ENCODE measurements around the gene PIK3R6. TPM values are rescaled to one million over a fixed set of nuclear protein-coding genes. Genes with fewer than 3 reads are reported as not detected.

Gene PIK3R6
- total and polyA plus RNA-seq, 2 of the 13 experiments (the other 11 are each of a cell fraction or from before 2014, with no cell fraction given): not detected

DNA sequence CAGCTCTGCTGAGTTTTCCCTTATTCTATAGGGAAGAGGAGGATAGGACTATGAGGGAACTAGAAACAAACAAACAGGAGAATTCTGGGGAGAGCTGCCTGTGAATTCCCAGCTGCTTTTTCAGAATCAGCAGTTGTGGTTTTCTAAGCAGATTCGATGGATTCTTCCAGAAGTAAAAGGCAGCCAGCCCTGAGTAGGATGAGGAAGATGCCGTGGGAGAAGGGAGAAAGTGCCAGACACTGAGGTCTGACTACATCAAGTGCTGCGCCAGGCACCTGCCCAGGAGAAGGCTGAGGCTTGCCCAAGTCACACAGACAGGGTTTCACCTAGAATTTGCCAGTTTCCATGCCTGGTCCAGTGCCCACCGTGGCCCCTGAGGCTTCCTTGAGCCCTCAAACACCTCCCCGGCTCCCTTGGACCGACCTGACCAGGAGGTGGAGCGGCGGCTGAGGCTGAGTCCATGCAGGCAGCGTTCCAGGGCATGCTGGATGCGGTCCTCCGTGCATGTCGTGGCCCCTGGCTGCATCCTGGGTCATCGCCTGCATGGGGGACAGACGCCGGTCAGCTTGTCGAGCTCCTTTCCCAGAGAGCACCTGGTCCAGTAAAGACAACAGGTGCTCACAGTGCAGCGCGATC, 43.6 kb upstream of the PIK3R6 start (continued):
- TF ChIP-seq, protein P1, sequence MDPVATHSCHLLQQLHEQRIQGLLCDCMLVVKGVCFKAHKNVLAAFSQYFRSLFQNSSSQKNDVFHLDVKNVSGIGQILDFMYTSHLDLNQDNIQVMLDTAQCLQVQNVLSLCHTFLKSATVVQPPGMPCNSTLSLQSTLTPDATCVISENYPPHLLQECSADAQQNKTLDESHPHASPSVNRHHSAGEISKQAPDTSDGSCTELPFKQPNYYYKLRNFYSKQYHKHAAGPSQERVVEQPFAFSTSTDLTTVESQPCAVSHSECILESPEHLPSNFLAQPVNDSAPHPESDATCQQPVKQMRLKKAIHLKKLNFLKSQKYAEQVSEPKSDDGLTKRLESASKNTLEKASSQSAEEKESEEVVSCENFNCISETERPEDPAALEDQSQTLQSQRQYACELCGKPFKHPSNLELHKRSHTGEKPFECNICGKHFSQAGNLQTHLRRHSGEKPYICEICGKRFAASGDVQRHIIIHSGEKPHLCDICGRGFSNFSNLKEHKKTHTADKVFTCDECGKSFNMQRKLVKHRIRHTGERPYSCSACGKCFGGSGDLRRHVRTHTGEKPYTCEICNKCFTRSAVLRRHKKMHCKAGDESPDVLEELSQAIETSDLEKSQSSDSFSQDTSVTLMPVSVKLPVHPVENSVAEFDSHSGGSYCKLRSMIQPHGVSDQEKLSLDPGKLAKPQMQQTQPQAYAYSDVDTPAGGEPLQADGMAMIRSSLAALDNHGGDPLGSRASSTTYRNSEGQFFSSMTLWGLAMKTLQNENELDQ (CRISPR knock-in tag; IDR thresholded peaks at IDR 0.05; ENCODE audit: borderline replicate concordance): no peak
- TF ChIP-seq, protein P2, sequence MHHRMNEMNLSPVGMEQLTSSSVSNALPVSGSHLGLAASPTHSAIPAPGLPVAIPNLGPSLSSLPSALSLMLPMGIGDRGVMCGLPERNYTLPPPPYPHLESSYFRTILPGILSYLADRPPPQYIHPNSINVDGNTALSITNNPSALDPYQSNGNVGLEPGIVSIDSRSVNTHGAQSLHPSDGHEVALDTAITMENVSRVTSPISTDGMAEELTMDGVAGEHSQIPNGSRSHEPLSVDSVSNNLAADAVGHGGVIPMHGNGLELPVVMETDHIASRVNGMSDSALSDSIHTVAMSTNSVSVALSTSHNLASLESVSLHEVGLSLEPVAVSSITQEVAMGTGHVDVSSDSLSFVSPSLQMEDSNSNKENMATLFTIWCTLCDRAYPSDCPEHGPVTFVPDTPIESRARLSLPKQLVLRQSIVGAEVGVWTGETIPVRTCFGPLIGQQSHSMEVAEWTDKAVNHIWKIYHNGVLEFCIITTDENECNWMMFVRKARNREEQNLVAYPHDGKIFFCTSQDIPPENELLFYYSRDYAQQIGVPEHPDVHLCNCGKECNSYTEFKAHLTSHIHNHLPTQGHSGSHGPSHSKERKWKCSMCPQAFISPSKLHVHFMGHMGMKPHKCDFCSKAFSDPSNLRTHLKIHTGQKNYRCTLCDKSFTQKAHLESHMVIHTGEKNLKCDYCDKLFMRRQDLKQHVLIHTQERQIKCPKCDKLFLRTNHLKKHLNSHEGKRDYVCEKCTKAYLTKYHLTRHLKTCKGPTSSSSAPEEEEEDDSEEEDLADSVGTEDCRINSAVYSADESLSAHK (CRISPR knock-in tag; IDR thresholded peaks at IDR 0.05; ENCODE audit: borderline replicate concordance): no peak
- TF ChIP-seq, protein P3, sequence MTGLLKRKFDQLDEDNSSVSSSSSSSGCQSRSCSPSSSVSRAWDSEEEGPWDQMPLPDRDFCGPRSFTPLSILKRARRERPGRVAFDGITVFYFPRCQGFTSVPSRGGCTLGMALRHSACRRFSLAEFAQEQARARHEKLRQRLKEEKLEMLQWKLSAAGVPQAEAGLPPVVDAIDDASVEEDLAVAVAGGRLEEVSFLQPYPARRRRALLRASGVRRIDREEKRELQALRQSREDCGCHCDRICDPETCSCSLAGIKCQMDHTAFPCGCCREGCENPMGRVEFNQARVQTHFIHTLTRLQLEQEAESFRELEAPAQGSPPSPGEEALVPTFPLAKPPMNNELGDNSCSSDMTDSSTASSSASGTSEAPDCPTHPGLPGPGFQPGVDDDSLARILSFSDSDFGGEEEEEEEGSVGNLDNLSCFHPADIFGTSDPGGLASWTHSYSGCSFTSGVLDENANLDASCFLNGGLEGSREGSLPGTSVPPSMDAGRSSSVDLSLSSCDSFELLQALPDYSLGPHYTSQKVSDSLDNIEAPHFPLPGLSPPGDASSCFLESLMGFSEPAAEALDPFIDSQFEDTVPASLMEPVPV (CRISPR knock-in tag; IDR thresholded peaks at IDR 0.05): no peak
- no peak for TF ChIP-seq ATF1 (CRISPR knock-in tag; IDR thresholded peaks at IDR 0.05)

All from HepG2 (cell line).